ENCODE results near the gene CENATAC.
"Not testable (repeated sequence)": the region's sequence is repeated elsewhere in the genome, so short reads cannot be mapped to it uniquely, and the experiment has no call there.

The CENATAC gene

DNA sequence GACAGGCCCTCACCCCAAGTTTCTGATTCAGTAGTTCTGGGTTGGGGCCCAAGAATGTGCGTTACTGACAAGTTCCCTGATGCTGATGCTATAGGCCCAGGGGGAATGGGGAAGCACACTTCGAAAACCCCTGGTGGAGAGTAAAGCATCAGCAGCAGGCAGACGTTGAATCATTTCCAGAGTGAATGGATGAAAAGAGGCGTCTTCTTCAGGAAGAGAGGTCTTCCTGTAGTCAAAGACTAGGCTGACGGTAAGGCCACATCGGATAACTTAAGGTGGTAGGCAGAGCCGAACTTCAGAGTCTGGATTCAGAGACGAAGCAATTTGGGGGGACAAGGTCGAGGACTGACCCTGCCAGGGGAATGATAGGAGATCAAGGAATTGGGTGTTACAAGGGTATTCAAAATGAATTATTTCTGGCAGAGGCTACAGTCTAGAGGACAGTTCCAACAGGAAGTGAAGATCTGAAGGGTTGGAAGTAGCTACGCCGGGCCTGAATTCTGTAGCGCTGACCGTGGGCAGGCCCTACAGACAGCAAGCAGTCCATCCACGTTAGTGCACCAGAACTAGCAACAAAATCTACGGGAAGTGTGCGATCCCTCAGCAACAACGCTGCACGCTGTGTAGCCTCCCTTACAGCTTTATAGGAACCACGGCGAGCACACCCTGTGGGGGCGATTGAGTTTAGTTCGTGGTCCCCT, 862 bp upstream of the CENATAC start:
- DNase-seq: peak; percentile 45

DNA sequence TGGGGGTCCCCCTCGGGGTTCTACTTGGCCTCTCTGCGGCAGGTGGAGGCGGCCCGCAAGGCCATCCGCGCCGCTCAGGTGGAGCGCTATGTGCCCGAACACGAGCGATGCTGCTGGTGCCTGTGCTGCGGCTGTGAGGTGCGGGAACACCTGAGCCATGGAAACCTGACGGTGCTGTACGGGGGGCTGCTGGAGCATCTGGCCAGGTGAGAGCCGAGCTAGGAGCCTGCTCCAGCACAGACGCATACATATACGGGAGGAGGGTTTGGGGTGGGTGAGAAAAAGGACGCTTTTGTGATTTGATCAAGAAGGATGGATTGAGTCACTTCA, 415 bp downstream of the CENATAC start:
- no peak for DNase-seq

DNA sequence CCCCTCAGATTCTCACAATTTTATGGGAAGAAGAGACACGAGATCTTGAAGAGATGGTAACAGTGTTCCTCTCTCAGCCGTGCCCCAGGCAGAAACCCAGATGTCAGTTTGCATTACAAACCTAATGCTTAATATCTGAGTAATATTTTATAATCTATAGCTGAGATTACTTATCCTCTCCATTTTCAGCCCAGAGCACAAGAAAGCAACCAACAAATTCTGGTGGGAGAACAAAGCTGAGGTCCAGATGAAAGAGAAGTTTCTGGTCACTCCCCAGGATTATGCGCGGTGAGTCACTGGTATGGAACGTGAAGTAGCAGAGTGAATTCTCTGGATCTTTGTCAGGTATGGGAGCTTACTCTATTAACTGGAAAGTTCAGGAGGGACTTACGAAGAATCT, 884 bp downstream of the CENATAC start:
- DNase-seq: peak; percentile 70

DNA sequence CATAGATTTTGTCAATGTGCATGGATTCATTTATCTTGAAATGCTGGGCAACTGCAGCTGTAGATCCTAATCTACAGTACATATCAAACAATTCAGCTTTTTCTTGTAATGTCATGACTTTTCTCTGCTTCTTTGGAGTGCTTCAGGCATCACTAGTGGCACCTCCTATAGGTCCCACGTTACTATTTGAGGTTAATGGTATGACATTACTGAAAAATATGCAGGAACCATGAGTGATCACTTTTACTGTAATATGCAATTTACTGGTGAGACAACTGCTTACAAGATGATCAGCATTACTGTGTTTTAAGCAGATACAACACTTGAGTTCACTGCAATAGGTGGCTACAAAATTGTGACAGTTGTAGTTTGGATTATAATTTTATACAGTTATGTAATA, 3.0 kb downstream of the CENATAC start:
- DNase-seq: peak; percentile 55

DNA sequence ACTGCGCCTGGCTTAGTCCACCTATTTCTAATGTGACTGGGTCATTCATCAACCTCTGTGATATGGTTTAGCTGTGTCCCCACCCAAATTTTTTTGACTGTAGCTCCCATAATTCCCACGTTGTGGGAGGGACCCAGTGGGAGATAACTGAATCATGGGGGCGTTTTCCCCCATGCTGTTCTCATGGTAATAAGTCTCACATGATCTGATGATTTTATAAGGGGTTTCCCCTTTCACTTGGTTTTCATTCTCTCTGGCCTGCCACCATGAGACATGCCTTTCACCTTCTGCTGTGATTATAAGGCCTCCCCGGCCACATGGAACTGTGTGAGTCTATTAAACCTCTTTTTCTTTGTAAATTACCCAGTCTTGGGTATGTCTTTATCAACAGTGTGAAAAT, 8.7 kb downstream of the CENATAC start:
- no peak for DNase-seq

DNA sequence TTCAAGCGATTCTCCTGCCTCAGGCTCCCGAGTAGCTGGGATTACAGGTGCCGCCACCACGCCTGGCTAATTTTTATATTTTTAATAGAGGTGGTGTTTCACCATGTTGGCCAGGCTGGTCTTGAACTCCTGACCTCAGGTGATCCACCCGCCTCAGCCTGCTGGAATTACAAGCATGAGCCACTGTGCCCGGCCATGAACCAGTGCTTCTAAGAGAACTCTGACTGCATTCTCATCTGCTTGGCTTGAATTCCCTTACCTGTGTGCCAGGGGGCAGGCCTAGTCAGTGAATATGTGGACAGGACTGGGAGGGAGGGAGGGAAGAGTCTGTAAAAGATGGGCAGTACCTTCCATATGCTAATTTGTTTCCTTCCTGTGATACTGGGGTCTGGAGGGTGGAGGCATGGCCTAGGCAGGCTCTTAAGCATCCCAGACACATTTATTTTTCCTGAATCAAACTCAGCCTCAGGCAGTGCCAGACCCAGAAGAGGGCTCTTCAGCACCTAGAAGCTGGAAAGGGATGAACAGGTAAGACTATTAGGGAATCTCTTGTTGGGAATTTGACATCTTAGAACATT, 13.6 kb downstream of the CENATAC start:
- no peak for DNase-seq

DNA sequence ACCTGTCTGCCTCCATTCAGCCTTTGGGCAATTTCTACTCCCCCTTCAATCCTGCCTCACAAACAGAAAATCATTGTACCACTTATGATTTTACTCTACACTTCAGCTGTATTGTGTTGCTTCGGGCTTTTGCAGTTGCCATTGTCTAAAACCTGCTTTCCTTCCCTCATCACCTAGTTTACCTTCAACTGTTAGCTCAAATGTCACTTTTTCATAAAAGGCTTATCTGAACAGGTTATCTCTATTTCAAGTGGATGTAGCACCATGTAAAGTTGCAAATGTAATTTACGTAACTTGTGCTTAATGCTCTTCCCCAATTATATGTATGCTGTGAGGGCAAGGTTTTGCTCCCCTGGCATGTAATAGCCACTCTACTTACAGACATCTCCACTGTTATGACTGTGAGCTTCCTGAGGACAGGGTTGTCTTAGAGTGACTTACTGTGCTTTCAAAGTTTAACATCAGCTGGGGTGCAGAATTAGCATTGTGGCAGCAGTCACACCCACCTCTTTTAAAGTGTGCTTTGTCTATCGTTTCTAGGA, 14.8 kb downstream of the CENATAC start:
- DNase-seq: no peak

DNA sequence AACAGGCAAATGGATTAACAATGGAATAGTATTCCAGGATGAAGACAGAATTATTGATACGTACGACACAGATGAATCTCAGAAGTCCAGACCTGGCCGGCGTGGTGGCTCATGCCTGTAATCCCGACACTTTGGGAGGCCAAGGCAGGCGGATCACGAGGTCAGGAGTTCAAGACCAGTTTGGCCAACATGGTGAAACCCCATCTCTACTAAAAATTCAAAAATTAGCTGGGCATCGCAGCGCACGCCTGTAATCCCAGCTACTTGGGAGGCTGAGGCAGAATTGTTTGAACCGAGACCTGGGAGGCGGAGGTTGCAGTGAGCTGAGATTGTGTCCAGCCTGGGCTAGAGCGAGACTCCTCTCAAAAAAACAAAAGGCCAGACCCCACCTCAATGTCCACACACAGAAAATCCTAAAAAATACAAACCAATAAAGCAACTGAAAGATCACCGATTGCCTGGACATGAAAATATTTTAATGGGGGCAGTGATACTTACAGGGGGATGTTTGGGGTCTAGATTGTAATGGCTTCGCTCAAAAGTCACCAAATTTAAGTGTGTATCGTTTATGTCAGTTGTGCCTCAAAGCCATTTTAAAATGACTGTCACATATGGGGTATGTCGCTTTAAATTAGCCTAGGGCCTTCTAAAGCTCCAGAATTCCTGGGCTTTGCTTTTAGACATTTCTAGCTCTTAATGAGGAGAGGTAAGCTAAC, 16.4 kb downstream of the CENATAC start:
- DNase-seq: no peak

DNA sequence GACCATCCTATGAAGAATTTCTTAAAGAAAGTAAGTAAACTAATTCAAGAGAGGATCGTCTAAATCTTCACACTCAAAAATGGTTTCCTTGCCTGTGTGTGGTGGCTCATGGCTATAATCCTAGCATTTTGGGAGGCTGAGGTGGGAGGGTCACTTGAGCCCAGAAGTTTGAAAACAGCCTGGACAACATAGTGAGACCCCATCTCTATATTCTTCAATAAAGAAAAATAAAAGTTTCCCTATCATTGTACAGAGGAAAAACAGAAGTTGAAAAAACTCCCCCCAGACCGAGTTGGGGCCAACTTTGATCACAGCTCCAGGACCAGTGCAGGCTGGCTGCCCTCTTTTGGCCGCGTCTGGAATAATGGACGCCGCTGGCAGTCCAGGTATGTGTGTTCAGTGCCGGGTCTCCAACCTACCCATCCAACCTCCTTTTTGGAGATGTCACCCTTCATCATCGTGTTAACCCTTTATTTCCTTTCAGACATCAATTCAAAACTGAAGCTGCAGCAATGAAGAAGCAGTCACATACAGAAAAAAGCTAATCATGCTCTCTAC, 17.2 kb downstream of the CENATAC start:
- DNase-seq: no peak

DNA sequence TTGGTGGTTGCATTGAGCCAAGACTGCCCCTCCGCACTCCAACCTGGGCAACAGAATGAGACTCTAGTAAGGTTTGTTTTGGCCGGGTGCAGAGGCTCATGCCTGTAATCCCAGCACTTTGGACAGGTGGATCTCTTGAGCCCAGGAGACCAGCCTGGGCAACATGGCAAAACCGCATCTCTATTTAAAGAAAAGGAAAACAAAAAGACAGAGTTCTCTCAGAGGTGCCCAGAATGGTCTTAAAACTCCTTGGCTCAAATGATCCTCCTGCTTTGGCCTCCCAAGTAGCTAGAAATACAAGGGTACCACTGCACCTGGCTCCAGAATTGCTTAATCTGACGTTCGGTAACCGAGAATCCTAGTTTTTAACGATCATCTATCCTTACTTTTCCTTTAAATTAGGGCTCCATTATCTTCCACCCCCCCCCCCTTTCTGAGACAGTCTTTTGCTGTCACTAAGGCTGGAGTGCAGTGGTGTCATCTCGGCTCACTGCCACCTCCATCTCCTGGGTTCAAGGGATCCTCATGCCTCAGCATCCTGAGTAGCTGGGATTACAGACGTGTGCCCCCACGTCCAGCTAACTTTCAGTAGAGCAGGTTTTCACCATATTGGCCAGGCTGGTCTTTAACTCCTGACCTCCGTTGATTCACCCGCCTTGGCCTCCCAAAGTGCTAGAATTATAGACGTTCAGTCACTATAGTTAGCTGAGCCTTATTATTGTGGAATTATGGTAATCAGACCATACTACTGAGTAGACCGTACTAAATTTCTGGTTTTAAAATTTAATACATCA, 18.5 kb downstream of the CENATAC start:
- DNase-seq: no peak

DNA sequence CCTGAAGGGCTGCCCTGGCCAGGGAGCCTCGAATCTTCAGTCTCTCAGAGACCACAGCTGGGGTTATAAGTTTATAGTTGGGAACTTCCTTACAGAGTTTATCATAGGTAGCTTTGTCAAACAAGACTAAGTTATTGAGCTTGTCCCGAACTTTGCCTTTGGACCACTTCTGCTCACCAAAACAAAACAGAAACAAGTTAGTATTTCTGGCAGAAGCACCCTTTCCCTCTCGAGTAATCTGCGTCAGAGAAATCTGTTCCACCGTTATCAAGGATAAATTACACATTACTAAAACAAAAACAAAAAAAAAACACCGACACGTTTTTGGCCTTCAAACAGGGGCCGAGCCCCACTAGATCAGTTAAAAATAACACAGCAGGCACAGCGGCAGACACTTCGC, 19.4 kb downstream of the CENATAC start:
- DNase-seq: not testable (repeated sequence)

DNA sequence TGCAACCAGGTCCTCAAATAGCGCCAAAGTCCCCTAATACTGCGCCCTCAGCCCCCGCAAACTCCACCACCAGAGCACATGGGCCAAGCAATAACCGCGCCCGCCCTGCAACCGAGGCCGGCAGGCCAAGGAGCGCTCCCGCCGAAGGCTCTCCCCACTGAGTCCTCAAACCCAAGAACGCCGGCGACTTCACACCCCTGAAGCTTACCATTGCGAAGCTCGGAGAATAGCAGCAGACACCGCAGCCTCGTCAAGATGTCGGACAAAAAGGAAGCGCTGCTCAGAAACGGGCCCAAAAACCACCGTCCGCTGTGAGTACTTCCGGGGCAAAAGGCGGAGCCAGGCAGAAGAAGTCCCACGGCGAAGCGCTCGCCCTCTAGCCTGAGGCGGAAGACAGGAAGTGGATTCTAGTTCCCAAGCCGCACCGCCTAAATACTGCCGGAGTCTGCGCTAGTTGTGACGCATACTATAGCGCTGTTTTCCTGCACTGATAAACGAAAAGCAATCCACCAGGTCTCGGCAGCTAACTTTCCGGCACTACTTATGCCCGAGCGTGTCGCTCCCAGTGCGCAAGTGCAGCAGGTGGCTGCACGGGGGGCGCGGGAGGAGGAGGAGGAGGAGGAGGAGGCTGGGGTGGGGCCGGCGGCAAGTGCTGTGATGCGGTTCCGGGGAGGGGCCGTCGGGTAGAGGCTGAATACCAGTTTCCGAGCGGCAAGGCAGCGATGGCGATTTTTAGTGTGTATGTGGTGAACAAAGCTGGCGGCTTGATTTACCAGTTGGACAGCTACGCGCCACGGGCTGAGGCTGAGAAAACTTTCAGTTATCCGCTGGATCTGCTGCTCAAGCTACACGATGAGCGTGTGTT, 20.4 kb downstream of the CENATAC start, which contains the start of the genes RPS25 and TRAPPC4:
RPS25 (minus strand) TSS at position 270 of the 865 bp plus-strand sequence; CDS start at position 211, 59 bp downstream.
TRAPPC4 (plus strand) TSS at position 693 of the 865 bp plus-strand sequence; CDS start at position 723, 30 bp downstream.
- DNase-seq: peak; percentile 96

DNA sequence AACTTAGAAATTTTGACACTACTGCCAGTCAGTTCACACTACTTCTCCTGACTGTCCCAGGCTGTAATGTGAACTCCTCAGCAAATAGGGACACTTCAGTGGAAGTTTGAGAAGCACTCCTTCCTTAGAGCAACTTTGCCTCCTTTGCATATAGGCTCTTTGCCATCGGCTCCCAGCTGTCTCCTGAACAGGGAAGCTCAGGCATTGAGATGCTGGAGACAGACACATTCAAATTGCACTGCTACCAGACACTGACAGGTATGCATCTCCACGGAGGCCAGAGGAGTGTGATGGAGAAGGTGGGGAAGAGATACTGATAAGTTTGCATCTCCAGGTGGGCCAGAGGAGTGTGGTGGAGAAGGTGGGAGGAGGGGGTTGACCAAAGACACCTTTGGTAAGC, 22.1 kb downstream of the CENATAC start:
- no peak for DNase-seq

DNA sequence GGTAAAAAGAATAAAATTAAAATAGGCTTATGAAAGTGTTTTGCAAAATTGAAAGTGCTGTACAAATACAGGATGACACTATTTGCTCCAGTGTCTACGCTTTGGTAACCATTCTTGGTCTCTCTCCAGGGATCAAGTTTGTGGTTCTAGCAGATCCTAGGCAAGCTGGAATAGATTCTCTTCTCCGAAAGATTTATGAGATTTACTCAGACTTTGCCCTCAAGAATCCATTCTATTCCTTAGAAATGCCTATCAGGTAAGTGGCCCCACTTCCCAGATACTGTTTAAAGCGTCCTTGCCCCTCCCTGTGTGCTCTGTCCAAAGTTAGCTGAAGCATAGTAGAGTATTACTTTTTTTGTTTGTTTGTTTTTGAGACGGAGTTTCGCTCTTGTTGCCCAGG, 23.7 kb downstream of the CENATAC start:
- DNase-seq: no peak

DNA sequence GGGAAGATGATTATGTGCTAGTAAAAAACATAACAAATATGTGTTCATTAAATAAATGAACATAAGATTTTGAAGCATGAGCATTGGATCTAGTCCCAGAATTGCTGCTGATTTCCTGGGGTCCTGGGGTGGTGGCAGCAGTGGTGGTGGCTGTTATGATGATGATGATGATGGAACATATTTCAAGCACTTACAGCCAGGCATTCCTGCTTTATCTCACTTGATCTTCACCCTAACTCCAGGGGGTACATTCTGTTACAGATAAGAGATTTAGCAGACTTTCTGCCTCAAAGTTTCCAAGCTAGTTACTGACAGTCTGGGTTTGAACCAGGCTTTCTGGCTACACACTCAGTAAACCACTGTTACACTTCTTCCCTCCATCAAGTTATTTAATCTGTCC, 25.8 kb downstream of the CENATAC start:
- DNase-seq: no peak

DNA sequence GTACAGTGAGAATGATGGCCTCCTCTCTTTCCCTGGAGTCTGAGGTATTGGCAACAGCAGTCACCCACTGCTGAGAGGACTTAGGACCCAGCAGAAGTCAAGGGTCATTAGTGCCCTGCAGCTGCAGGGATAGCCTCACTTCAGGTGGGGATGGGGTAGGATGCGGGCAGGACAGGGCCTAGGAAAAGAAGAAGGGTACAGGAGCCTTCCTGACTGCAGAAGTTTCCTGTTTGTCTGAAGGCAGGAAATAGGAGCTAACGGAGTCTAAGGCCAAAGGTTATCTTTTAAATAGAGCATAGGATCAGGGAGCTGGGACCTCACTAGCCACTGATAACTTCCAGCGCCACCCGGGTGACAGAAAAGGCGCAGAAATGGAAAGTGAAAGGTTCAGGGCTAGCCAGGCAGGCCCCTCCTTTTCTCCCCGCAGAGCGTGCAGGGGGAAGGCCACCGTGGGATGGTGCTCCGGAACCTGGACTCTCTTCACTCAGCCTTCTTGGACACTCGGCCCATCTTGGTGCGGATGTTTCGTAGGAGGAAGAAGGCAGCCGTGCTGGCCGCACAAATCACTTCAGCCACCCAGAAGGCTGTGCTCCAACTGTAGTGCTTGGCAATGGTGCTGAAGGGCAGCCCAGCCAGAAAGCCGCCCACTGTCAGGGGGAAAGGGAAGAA, 26.6 kb downstream of the CENATAC start:
- DNase-seq: no peak

DNA sequence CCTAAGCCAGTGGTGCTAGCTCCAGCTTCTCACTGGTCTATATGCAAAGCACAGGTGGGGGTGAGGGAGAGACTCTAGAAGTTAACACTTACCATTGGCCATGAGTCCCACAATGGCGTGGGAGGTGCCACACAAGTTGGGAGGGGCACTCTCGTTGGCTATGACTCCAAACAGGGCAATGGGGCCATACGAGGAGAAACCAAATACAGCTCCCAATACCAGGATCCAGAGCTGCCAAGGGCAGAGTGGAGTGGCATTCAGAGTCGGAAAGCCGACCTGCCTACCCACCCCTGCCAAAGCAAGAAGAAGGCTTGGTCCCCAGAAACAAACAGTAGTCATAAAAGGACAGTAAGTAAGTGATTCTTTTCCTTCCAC, 27.1 kb downstream of the CENATAC start:
- DNase-seq: no peak

DNA sequence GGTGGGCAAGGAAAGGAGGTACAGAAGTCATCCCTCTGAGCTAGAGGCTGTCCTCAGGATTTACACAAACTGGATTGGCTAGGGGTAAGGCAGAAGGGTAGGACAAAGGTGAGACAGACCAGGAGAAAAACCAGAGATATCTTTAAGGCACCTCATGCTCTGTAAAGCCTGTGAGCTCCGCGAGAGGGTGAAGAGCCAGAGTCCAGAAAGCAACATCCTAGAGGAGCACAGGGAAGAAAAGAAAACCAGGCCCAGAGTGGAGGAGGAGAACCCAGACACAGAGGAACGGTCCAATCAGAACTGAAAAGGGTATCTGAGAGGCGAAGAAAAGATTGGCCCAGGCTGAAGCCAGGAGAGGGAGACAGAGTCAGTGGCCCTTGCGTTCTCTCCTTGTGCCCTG, 27.6 kb downstream of the CENATAC start:
- DNase-seq: no peak

DNA sequence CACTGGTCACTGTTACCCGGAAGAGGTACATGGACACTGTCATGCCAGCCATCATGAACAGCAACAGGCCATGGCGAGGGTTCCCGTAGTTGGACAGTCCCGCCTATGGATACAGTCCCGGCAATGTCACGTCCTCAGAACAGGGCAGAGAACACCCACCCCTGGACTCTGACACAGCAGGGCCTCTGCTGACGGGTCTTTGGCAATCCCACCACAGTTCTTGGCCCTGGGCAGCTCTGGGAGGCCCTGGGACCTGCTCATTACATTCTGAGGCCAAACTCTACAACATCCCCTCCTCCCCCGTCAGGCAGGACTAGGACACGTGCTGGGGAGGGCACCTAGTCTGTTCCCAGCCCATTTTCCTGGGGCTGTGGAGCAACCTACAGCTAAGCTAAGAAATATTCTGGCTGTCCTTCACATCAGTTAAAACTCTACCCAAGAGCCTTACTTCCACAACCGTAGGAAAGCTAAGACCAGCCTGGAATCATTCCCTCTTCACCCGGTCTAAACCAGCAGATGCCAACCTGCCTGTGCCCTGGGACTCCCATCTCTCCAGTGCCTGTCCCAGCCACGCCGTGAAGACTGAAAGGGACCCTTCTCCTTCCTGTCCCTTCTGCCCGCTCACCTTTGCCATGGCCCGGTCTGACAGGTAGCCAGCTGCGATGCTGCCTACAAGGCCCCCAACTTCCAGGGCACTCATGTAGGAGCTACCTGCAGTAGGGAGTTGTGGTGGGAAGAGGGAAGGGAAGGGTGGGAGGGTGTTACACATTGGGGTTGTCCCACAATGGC, 28.2 kb downstream of the CENATAC start:
- DNase-seq: no peak

DNA sequence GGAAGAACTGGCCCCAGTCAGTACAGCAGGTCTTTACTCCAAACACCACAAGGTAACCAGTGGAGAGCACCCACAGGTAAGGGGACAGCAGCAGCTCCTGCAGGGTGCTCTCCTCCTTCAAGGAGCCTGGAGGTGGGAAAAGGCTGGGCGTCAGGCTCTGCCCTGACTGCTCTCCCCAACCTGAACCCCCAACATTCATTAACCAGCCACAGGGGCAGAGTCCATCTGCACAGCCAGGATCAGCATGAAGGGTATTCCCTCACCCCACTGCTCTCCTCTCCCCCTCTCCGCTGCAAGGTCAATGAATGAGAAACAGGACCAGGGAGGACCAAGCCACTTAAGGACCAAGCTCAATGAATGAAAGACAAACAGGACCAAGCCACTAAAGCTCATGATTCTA, 29.0 kb downstream of the CENATAC start:
- DNase-seq: no peak
